ENCODE measurements around the gene SH3BP1.
"Not testable (repeated sequence)": the region's sequence is repeated elsewhere in the genome, so short reads cannot be mapped to it uniquely, and the experiment has no call there.

The SH3BP1 gene

DNA sequence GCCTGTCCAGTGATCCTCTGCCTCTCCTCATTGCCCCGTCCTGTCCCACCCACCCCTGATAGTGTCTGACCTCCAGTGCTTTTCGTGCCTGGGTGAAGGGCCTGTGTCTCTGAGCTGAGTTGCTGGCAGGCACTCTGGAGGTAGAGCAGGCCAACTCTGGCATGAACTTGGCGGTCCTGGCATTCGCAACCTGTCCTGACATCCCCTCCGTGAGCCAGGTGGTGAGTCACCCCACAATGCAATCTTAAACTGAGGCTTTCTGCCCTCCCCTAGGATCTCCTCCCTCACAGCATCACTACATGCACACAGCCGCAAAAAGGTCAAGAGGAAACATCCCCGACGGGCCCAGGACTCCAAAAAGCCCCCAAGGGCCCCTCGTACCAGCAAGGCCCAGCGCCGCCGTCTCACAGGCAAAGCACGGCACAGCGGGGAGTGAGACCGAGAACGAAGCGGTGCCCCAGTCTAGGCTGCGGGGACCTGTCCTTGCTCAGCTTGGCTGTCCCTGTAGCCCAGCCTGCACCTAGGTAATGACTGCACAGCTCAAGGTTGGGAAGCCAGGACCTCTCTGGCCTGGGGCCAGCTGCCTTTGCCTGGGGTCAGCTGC is 51.5 kb downstream of the SH3BP1 start:
- FAIRE-seq (no peak), DNase-seq (ENCODE audit: insufficient read length) (no peak)
- TF ChIP-seq POLR2A (IDR thresholded peaks at IDR 0.05; ENCODE audit: low read depth, low read length) (no peak), TAF1 (IDR thresholded peaks at IDR 0.05; ENCODE audit: borderline replicate concordance, low read depth, low read length) (no peak), POLR2AphosphoS5 (IDR thresholded peaks at IDR 0.05; ENCODE audit: low read depth, low read length) (no peak)

DNA sequence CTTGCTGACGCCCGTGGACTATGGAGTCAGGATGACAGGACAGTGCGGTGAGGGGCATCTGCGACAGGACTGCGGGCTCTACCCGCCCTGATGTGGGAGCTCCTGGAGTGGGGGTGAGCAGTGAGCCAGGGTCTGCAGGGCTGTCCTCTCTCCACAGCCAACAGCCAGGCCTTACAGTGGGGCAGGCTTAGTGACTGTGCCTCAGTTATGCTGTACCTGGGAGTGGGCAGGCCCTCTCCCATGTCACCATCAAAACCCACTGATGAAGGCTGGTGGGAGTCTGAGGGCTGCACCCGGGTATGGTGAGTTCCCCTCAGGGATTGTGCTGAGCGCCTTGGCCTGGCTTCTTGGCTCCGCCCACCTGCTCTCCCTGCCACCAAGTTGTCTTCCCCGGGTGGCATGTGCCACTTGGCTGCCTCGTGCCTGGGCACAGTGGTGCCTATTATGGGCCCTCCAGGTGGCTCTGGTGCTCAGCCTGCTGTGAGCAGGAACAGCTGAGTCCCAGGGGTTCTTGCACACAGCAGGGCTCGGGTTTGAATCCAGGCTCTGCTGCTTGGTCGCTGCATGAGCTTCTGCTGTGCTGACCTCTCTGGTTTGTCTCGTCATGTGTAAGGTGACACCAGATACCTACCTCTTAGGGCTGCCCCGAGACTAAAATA is 53.3 kb downstream of the SH3BP1 start:
- TF ChIP-seq TAF1 (IDR thresholded peaks at IDR 0.05; ENCODE audit: borderline replicate concordance, low read depth, low read length) (no peak), POLR2A (IDR thresholded peaks at IDR 0.05; ENCODE audit: low read depth, low read length) (peak; percentile 38; the same call in 1 of the 2 replicates)
- no peak for DNase-seq (ENCODE audit: insufficient read length)
- FAIRE-seq: no peak

DNA sequence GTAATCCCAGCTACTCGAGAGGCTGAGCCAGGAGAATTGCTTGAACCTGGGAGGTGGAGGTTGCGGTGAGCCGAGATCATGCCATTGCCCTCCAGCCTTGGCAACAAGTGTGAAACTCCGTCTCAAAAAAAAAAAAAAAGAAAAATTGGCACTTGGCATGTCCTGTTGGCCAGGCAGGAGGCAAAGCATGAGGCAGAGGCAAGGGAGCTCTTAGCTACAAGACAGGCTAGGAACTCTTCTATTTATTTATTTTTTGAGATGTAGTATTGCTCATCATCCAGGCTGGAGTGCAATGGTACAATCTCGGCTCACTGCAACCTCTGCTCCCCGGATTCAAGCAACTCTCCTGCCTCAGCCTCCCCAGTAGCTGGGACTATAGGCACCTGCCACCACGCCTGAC is 54.7 kb downstream of the SH3BP1 start:
- not testable (repeated sequence) for FAIRE-seq; DNase-seq (ENCODE audit: insufficient read length)

DNA sequence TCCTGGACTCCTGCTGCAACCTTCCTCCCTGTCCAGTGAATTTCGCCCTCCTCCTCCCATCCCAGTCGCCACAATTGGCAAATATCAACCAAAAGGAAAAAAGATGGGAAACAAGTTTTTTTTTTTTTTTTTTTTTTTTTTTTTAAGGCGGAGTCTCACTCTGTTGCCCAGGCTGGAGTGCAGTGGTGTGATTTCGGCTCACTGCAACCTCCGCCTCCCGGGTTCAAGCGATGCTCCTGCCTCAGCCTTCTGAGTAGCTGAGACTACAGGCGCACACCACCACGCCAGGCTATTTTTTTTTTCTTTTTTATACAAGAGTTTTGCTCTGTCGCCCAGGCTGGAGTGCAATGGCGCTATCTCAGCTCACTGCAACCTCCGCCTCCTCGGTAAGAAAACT is 56.8 kb downstream of the SH3BP1 start:
- not testable (repeated sequence) for FAIRE-seq

DNA sequence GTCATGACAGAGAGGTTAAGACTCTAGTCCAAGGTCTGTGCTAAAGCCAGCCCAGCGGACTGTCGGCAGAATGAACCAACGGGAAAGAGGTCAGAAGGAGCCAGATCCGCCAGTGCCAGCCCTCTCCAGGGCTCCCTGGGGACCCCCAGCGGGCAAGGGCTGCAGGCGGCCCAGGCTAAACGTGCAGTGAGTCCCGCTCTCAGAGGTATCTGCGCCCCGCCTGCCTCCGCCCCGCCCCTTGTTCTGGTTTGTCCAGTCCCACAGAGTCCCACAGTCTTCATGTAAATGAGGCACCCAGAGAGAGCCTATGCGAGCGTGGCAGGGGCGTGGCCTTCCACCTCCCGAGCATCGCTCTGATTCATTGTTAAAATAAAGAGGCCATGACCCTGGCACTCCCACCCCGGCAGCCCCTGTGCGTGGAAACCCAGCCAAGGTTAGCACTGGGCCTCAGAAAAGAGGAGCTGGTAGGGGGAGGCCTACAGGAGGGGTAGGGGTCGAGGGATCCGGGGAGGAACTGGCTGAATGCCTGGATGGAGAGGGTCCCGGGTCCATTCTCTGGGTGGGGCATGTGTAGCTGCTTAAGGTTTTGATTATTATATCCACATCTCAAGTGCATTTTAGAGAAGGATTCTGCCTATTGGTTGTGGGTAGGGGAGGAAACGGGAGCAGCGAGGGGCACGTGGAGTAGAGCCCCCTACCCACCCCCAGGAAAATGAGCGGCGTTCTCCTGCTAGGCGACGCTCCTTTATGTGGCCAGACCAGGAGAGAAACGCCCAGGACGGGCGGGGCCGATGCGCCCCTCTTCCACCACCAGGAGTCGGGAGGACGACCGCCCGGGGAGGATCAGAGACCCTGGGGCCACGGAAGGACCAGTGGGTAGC is 57.4 kb downstream of the SH3BP1 start, which contains the start of gene TRIOBP:
Gene TRIOBP, plus strand, starts transcription at position 392 of the 881 bp plus-strand sequence. CDS start 4,318 bp downstream, outside the sequence.
- DNase-seq (ENCODE audit: insufficient read length) (peak; percentile 46), FAIRE-seq (no peak)
- TF ChIP-seq POLR2A (IDR thresholded peaks at IDR 0.05; ENCODE audit: low read depth, low read length): no peak
- no peak for TF ChIP-seq TAF1 (IDR thresholded peaks at IDR 0.05; ENCODE audit: borderline replicate concordance, low read depth, low read length)
- TF ChIP-seq POLR2AphosphoS5 (IDR thresholded peaks at IDR 0.05; ENCODE audit: low read depth, low read length): no peak

More for the DNA sequence above, 56.8 kb downstream of the SH3BP1 start:
- DNase-seq (ENCODE audit: insufficient read length): not testable (repeated sequence)

DNA sequence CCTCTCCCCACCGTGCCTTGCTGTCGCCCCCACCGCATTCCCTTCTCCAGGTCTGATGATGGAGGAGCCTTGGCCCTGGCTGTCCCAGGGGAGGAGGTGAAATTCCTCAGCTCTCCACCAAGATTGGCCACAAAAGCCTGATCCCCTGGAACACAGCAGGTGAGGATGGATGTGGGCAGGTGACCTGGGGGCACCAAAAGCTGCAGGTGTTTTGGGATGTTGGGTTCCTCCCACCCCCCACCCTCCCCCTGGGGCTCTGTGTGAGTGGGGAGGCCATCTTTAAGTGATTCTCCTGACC is 58.0 kb downstream of the SH3BP1 start:
- no peak for TF ChIP-seq POLR2A (IDR thresholded peaks at IDR 0.05; ENCODE audit: low read depth, low read length)
- no peak for TF ChIP-seq POLR2AphosphoS5 (IDR thresholded peaks at IDR 0.05; ENCODE audit: low read depth, low read length)
- no peak for TF ChIP-seq TAF1 (IDR thresholded peaks at IDR 0.05; ENCODE audit: borderline replicate concordance, low read depth, low read length)
- DNase-seq (ENCODE audit: insufficient read length): no peak
- no peak for FAIRE-seq

DNA sequence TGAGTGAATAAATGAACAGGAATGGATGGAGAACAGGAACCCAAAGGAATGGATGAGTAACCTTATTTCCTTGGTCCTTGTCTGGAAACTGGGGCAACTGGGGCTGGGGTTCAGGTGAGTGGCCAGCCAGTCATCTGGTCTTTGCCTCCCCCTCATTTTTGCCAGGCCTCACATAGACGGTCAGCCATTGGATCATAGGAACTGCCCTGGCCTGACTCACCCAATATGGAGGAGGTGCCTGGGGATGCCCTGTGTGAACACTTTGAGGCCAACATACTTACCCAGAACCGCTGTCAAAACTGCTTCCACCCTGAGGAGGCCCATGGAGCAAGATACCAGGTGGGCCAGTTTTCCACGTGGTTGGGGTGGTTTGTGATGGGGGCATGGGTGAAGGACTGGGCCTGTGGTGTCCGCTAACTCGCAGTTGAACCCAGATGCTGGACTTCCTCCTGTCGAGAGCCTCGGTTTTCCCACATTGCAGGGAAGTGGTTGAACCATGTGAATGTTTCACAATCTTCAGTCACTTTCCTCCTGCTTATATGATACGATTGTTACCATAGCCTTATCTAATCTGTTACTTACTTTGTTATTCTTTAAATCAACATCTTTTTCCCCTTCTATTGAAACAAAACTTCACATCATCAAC is 61.8 kb downstream of the SH3BP1 start:
- TF ChIP-seq TAF1 (IDR thresholded peaks at IDR 0.05; ENCODE audit: borderline replicate concordance, low read depth, low read length): no peak
- TF ChIP-seq POLR2A (IDR thresholded peaks at IDR 0.05; ENCODE audit: low read depth, low read length): no peak
- TF ChIP-seq POLR2AphosphoS5 (IDR thresholded peaks at IDR 0.05; ENCODE audit: low read depth, low read length): no peak
- FAIRE-seq (no peak), DNase-seq (ENCODE audit: insufficient read length) (no peak)

DNA sequence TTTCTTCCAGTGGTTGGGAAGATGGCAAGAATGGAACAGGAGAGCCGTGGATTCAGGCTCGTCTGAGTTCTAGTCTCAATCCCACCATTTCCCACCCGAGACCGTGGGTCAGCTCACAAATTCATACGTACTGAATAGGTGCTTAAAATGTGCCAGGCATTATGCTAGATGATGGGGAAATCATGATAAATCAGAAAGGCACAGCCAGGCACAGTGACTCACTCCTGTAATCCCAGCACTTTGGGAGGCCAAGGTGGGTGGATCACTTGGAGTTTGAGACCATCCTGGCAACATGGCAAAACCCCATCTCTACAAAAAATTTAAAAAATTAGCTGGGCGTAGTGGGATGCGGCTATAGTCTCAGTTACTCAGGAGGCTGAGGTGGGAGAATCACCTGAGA is 64.4 kb downstream of the SH3BP1 start:
- TF ChIP-seq POLR2AphosphoS5 (IDR thresholded peaks at IDR 0.05; ENCODE audit: low read depth, low read length) (no peak), TAF1 (IDR thresholded peaks at IDR 0.05; ENCODE audit: borderline replicate concordance, low read depth, low read length) (no peak), POLR2A (IDR thresholded peaks at IDR 0.05; ENCODE audit: low read depth, low read length) (no peak)
- DNase-seq (ENCODE audit: insufficient read length): no peak
- FAIRE-seq: no peak

DNA sequence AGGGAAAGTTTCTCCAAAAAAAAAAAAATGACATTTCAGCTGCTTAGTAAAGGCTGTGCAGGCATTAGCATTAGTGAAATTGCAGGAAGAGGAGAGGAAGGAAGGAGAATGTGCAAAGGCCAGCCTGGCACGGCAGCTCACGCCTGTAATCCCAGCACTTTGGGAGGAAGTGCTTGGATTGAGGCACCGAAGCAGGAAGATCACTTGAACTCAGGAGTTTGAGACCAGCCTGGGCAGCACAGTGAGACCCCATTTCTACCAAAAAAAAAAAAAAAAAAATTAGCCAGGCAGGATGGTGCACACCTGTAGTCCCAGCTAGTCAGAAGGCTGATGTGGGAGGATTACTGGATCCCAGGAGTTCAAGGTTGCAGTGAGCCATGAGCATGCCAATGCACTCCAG is 65.2 kb downstream of the SH3BP1 start:
- no peak for TF ChIP-seq POLR2AphosphoS5 (IDR thresholded peaks at IDR 0.05; ENCODE audit: low read depth, low read length)
- TF ChIP-seq POLR2A (IDR thresholded peaks at IDR 0.05; ENCODE audit: low read depth, low read length): no peak
- TF ChIP-seq TAF1 (IDR thresholded peaks at IDR 0.05; ENCODE audit: borderline replicate concordance, low read depth, low read length): no peak
- no peak for FAIRE-seq
- no peak for DNase-seq (ENCODE audit: insufficient read length)

DNA sequence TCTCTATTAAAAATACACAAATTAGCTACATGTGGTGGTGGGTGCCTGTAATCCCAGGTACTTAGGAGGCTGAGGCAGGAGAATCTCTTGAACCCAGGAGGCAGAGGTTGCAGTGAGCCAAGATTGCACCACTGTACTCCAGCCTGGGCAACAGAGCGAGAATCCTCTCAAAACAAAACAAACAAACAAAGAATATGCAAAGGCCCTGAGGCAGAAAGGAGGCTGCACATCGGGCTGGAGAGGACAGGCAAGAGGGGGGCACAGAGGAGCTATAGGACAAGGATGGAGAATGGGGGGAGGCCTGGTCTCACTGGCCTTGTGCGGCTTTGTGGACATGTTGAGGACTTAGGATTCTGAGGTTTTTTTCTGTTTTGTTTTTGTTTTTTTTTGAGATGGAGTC is 65.7 kb downstream of the SH3BP1 start:
- FAIRE-seq (no peak), DNase-seq (ENCODE audit: insufficient read length) (no peak)
- TF ChIP-seq POLR2A (IDR thresholded peaks at IDR 0.05; ENCODE audit: low read depth, low read length) (no peak), TAF1 (IDR thresholded peaks at IDR 0.05; ENCODE audit: borderline replicate concordance, low read depth, low read length) (no peak), POLR2AphosphoS5 (IDR thresholded peaks at IDR 0.05; ENCODE audit: low read depth, low read length) (no peak)

Data from GM12892 (cell line).